Ectodermal cell (in vitro differentiated cells): ENCODE measurements around the gene PLCB3.

Experiments
- H3K27ac ChIP-seq: 2 replicates; pipeline ENCODE4 v1.7.0; 2013; ENCODE audit warnings: mild to moderate bottlenecking, low read depth, low read length; ENCODE audit not compliant: insufficient read depth, poor library complexity, severe bottlenecking
- H3K27me3 ChIP-seq: 2 replicates; pipeline ENCODE4 v1.7.0; 2013; ENCODE audit warnings: mild to moderate bottlenecking, low read length; ENCODE audit not compliant: insufficient read depth, control insufficient read depth, poor library complexity, severe bottlenecking
- H3K36me3 ChIP-seq: one replicate; pipeline ENCODE4 v1.7.0; 2013; ENCODE audit warnings: low read length; ENCODE audit not compliant: control insufficient read depth, insufficient read depth
- H3K4me1 ChIP-seq: one replicate; pipeline ENCODE4 v1.7.0; 2013; ENCODE audit warnings: low read length; ENCODE audit not compliant: control insufficient read depth, insufficient read depth
- H3K4me3 ChIP-seq: 2 replicates; pipeline ENCODE4 v1.7.0; 2013; ENCODE audit warnings: low read depth, low read length, control low read depth; ENCODE audit not compliant: insufficient read depth
- H3K9me3 ChIP-seq: 2 replicates; pipeline ENCODE4 v1.7.0; 2013; ENCODE audit warnings: mild to moderate bottlenecking, low read length, moderate library complexity; ENCODE audit not compliant: control insufficient read depth
- WGBS, 2 experiments: methylation state at CpG; one replicate each; pipeline ENCODE4 v1.1.7; 2013; ENCODE audit warnings: missing lambda C conversion rate in 2 of 2; 5-methylcytosine and 5-hydroxymethylcytosine counted together

The PLCB3 gene

DNA sequence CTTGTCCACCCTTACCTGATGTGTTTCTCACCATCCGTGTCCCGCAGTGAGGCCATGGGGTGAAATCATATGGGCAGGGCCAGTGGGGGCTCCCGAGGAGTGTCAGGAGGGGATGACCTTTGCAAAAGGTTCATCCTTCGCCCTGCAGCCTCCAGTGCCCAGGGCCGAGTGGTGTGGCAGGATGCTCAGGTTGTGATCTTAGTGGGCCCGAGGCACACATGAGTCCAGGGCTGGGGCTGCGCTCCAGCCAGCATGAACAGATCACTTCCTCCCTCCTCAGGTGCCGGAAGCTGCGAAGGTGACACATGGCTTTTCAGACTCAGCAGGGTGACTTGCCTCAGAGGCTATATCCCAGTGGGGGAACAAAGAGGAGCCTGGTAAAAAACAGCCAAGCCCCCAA is 13.3 kb upstream of the PLCB3 start:
- Histone ChIP-seq H3K27ac (no peak overlapping the region), H3K4me1 (peaks cover 15% of the 10 kb centered on the region), H3K4me3 (no peak overlapping the region), H3K9me3 (no peaks in the 10 kb centered on the region), H3K36me3 (no peaks in the 10 kb centered on the region), H3K27me3 (peaks cover 22% of the 10 kb centered on the region)
- 91 to 92% methylated on average over 9 of the region's 9 CpGs for WGBS, 2 experiments

DNA sequence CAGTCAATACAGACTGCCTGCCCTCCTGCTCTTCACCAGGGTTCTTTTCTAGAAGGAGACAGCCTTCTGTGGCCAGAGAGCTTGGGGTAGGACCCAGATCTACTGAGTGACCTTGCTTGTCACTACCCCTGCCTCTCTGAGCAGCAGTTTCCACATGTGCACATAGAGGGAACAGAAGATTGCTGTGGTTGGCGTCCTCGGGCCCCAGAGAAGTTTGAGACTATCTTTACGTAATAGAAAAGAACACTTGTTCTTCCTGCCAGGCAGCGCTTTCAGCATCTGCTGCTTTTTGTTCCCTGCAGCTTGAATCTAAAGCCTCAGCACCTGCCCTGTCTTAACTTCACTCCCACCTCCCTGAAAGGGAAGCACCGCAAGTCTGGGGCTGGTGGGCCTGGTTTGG is 12.3 kb upstream of the PLCB3 start:
- Histone ChIP-seq H3K27me3 (peaks cover 13% of the 10 kb centered on the region), H3K4me1 (peaks cover 10% of the 10 kb centered on the region), H3K4me3 (no peak overlapping the region), H3K27ac (no peak overlapping the region), H3K36me3 (peaks cover 5% of the 10 kb centered on the region), H3K9me3 (no peaks in the 10 kb centered on the region)
- 94 to 95% methylated on average over 5 of the region's 5 CpGs for WGBS, 2 experiments

DNA sequence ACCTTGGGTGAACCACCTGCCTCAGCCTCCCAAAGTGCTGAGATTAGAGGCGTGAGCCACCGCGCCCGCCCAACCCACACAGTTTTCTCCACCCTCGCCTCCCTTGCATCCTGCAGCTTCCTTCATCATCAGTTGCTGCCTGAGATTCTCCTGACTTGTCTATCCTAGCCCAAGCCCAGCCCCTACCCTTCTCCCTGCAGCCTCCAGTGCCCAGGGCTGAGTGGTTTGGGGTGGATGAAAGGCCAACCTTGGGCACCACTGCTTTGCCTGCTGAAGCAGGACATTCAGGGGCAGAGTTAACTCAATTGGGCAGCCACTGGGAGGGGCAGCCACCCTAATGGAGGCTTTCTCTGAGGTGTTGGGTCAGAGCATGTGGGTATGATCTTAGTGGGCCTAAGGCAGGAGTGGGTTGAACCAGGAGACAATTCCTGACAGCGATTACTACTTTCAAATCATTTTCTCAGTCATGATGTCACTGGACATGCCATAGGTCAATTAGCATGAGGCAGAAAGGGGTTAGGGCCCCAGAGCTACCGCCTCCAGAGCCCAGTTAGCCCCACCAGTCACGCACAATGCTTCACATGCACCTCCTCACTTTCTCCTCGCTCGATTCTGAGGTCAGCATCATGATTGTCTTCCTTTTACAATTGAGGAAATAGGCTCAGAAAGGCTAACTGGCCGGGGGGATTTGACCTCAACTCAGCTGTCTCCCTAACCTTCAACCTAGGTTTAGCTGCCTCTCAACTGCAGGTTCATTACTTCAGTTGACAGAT is 11.5 kb upstream of the PLCB3 start:
- Histone ChIP-seq H3K4me3 (peak overlapping the region; percentile 88), H3K4me1 (peaks cover 11% of the 10 kb centered on the region), H3K27me3 (peaks cover 8% of the 10 kb centered on the region), H3K9me3 (no peaks in the 10 kb centered on the region), H3K36me3 (peaks cover 5% of the 10 kb centered on the region), H3K27ac (no peak overlapping the region)
- 91% methylated on average over 11 of the region's 11 CpGs for WGBS, 2 experiments

- peaks cover 18% of the 10 kb centered on the region for H3K4me1 ChIP-seq
- H3K4me3 ChIP-seq: peak within 1 kb of the TSS; percentile 88
- WGBS, 2 experiments: 3 to 4% methylated on average over 58 of the region's 58 CpGs
- H3K27me3 ChIP-seq: peaks cover under 1% of the 10 kb centered on the region
- H3K9me3 ChIP-seq: no peaks in the 10 kb centered on the region
- peaks cover 5% of the 10 kb centered on the region for H3K36me3 ChIP-seq
- H3K27ac ChIP-seq: peak within 1 kb of the TSS; percentile 90
Measured at GRCh38 chr11:64240435-64241240, 10.7 kb upstream of the PLCB3 start, which contains the start of gene FKBP2. Gene FKBP2 (plus strand): TSS chr11:64241095. CDS start chr11:64242388, 1,293 bp downstream.

DNA sequence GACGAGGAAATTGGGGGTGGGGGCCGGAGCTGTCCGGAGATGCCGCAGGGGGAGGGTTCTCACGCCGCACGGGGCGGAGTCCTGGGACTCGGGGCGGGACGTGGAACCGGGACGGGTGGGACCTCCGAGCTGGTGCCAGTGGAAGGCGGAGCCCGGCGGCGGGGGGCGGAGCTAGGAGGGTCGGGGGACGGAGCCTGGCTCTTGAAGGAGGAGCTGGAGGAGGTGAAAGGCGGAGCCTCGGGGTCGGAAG is 10.2 kb upstream of the PLCB3 start:
- Histone ChIP-seq H3K9me3 (no peaks in the 10 kb centered on the region), H3K36me3 (peaks cover 5% of the 10 kb centered on the region), H3K4me3 (peak overlapping the region; percentile 88), H3K27me3 (no peaks in the 10 kb centered on the region), H3K27ac (peak overlapping the region; percentile 90), H3K4me1 (peaks cover 22% of the 10 kb centered on the region)
- 1% methylated on average over 24 of the region's 24 CpGs for WGBS, 2 experiments

- H3K4me3 ChIP-seq: peak overlapping the region; percentile 88
- peaks cover 5% of the 10 kb centered on the region for H3K36me3 ChIP-seq
- peaks cover 22% of the 10 kb centered on the region for H3K4me1 ChIP-seq
- WGBS, 2 experiments: 1% methylated on average over 63 of the region's 63 CpGs
- no peaks in the 10 kb centered on the region for H3K27me3 ChIP-seq
- H3K9me3 ChIP-seq: no peaks in the 10 kb centered on the region
- peak overlapping the region; percentile 66 for H3K27ac ChIP-seq
Measured at GRCh38 chr11:64241491-64242374, 9.6 kb upstream of the PLCB3 start.

- Histone ChIP-seq H3K27ac (no peak overlapping the region), H3K4me1 (peaks cover 28% of the 10 kb centered on the region), H3K36me3 (peaks cover 5% of the 10 kb centered on the region), H3K9me3 (no peaks in the 10 kb centered on the region), H3K4me3 (no peak overlapping the region), H3K27me3 (peaks cover 7% of the 10 kb centered on the region)
- 91 to 93% methylated on average over 8 of the region's 8 CpGs for WGBS, 2 experiments
Measured at GRCh38 chr11:64243236-64243854, 8.0 kb upstream of the PLCB3 start.

- 72 to 81% methylated on average over 5 of the region's 5 CpGs for WGBS, 2 experiments
- Histone ChIP-seq H3K36me3 (peaks cover 5% of the 10 kb centered on the region), H3K9me3 (no peaks in the 10 kb centered on the region), H3K27me3 (peaks cover 7% of the 10 kb centered on the region), H3K4me3 (no peak overlapping the region), H3K27ac (no peak overlapping the region), H3K4me1 (peaks cover 28% of the 10 kb centered on the region)
Measured at GRCh38 chr11:64244107-64244506, 7.2 kb upstream of the PLCB3 start.

- no peaks in the 10 kb centered on the region for H3K9me3 ChIP-seq
- H3K4me3 ChIP-seq: peak overlapping the region; percentile 76
- 80 to 85% methylated on average over 6 of the region's 6 CpGs for WGBS, 2 experiments
- H3K27ac ChIP-seq: no peak overlapping the region
- H3K27me3 ChIP-seq: peaks cover 7% of the 10 kb centered on the region
- peaks cover 5% of the 10 kb centered on the region for H3K36me3 ChIP-seq
- peaks cover 28% of the 10 kb centered on the region for H3K4me1 ChIP-seq
Measured at GRCh38 chr11:64244966-64245365, 6.4 kb upstream of the PLCB3 start.
